OCI-LY1 (cell line): ENCODE measurements around the gene RAPGEF4.

ENCODE experiments used
- H2AFZ ChIP-seq: fragments of 200-600 bp; sonication (generic), shearing (Covaris generic); 2 replicates; pipeline ENCODE4 v1.6.0; 2014; ENCODE audit warnings: antibody characterized with exemption, mild to moderate bottlenecking, low read length
- H3F3A ChIP-seq: fragments of 200-600 bp; sonication (generic), shearing (Covaris generic); 2 replicates; pipeline ENCODE4 v1.6.0; 2014; ENCODE audit warnings: mild to moderate bottlenecking, antibody characterized with exemption, low read length, moderate library complexity; ENCODE audit not compliant: insufficient read depth
- H3K27ac ChIP-seq: fragments of 200-600 bp; sonication (generic); 2 replicates; pipeline ENCODE4 v1.5.1; 2014; ENCODE audit warnings: low read length, mixed run types, mild to moderate bottlenecking, low read depth; ENCODE audit not compliant: poor library complexity, severe bottlenecking
- H3K27me3 ChIP-seq: fragments of 200-600 bp; sonication (generic); 2 replicates; pipeline ENCODE4 v1.6.0; 2014; ENCODE audit warnings: antibody characterized with exemption, mild to moderate bottlenecking, low read length, moderate library complexity; ENCODE audit not compliant: insufficient read depth
- H3K36me3 ChIP-seq: fragments of 200-600 bp; sonication (generic); 2 replicates; pipeline ENCODE4 v1.6.1; 2014; ENCODE audit warnings: mild to moderate bottlenecking, antibody characterized with exemption, low read length, moderate library complexity, mixed read lengths; ENCODE audit not compliant: insufficient read depth
- H3K4me1 ChIP-seq: fragments of 200-600 bp; sonication (generic); 2 replicates; pipeline ENCODE4 v1.5.1; 2014; ENCODE audit warnings: mild to moderate bottlenecking, low read length, moderate library complexity; ENCODE audit not compliant: insufficient read depth, severe bottlenecking
- H3K4me2 ChIP-seq: fragments of 200-600 bp; sonication (generic), shearing (Covaris generic); 2 replicates; pipeline ENCODE4 v1.6.1; 2014; ENCODE audit warnings: low read length
- H3K4me3 ChIP-seq: fragments of 200-600 bp; sonication (generic); 2 replicates; pipeline ENCODE4 v1.5.1; 2014; ENCODE audit warnings: low read length, low read depth, mild to moderate bottlenecking, mixed read lengths; ENCODE audit not compliant: poor library complexity, severe bottlenecking
- H3K79me2 ChIP-seq: fragments of 200-600 bp; shearing (Covaris generic); 2 replicates; pipeline ENCODE4 v1.6.1; 2016; ENCODE audit warnings: mixed run types, low read length, mixed read lengths; ENCODE audit not compliant: insufficient read depth
- H3K9ac ChIP-seq: fragments of 200-600 bp; sonication (generic), shearing (Covaris generic); 2 replicates; pipeline ENCODE4 v1.6.1; 2014; ENCODE audit warnings: mild to moderate bottlenecking, low read length, mixed read lengths
- H3K9me2 ChIP-seq: fragments of 200-600 bp; sonication (generic), shearing (Covaris generic); 2 replicates; pipeline ENCODE4 v1.6.1; 2014; ENCODE audit warnings: low read depth, mild to moderate bottlenecking, low read length, mixed read lengths
- H3K9me3 ChIP-seq: fragments of 200-600 bp; shearing (Covaris generic); 2 replicates; pipeline ENCODE4 v1.6.1; 2014; ENCODE audit warnings: low read length, mixed read lengths
- H4K20me1 ChIP-seq: fragments of 200-600 bp; sonication (generic), shearing (Covaris generic); 2 replicates; pipeline ENCODE4 v1.6.0; 2016; ENCODE audit warnings: mild to moderate bottlenecking, low read length; ENCODE audit not compliant: insufficient read depth
- CTCF ChIP-seq: fragments of 200-600 bp; sonication (generic), shearing (Covaris generic); IDR thresholded peaks from 2 replicates; pipeline ENCODE4 v1.5.1; 2017; ENCODE audit warnings: mild to moderate bottlenecking, antibody characterized with exemption, low read length, moderate library complexity, mixed read lengths
- EZH2 ChIP-seq: fragments of 200-600 bp; sonication (generic), shearing (Covaris generic); IDR thresholded peaks from 2 replicates; pipeline ENCODE4 v1.8.0; 2017; ENCODE audit warnings: borderline replicate concordance, mixed run types, mild to moderate bottlenecking, antibody characterized with exemption, low read length, moderate library complexity, mixed read lengths

RAPGEF4 gene

GRCh38 chr2:172928756-172929155 lies 193.1 kb downstream of the RAPGEF4 start:
- H3K27me3 ChIP-seq, result no peaks in the 10 kb centered on the region
- no peak overlapping the region for H2AFZ ChIP-seq
- TF ChIP-seq CTCF, result no peak
- no peak for TF ChIP-seq EZH2
- H3K4me3 ChIP-seq, result no peak overlapping the region
- no peaks in the 10 kb centered on the region for H3K9me2 ChIP-seq
- no peaks in the 10 kb centered on the region for H3K9me3 ChIP-seq
- no peak overlapping the region for H3K9ac ChIP-seq
- no peaks in the 10 kb centered on the region for H4K20me1 ChIP-seq
- H3K79me2 ChIP-seq, result no peaks in the 10 kb centered on the region
- H3K27ac ChIP-seq, result no peak overlapping the region
- no peaks in the 10 kb centered on the region for H3K36me3 ChIP-seq
- no peaks in the 10 kb centered on the region for H3K4me1 ChIP-seq
- no peaks in the 10 kb centered on the region for H3F3A ChIP-seq
- H3K4me2 ChIP-seq, result no peak overlapping the region

- H3K9ac ChIP-seq, result no peak overlapping the region
These were observed 194.0 kb downstream of the RAPGEF4 start for GRCh38 chr2:172929644-172930043.

GRCh38 chr2:172930871-172931255 lies 195.2 kb downstream of the RAPGEF4 start:
- Histone ChIP-seq H3K9me2 (no peaks in the 10 kb centered on the region), H3K79me2 (no peaks in the 10 kb centered on the region), H3F3A (no peaks in the 10 kb centered on the region), H3K9ac (no peak overlapping the region), H2AFZ (no peak overlapping the region), H3K36me3 (no peaks in the 10 kb centered on the region), H3K27me3 (no peaks in the 10 kb centered on the region), H3K27ac (no peak overlapping the region), H3K9me3 (no peaks in the 10 kb centered on the region), H3K4me3 (no peak overlapping the region), H4K20me1 (no peaks in the 10 kb centered on the region), H3K4me2 (no peak overlapping the region), H3K4me1 (no peaks in the 10 kb centered on the region)
- TF ChIP-seq CTCF (no peak), EZH2 (no peak)

More at GRCh38 chr2:172929644-172930043, 194.0 kb downstream of the RAPGEF4 start:
- no peaks in the 10 kb centered on the region for H3K9me2 ChIP-seq
- no peaks in the 10 kb centered on the region for H3F3A ChIP-seq
- no peak overlapping the region for H3K4me2 ChIP-seq
- H3K4me3 ChIP-seq, result no peak overlapping the region
- H3K4me1 ChIP-seq, result no peaks in the 10 kb centered on the region
- no peaks in the 10 kb centered on the region for H4K20me1 ChIP-seq
- no peaks in the 10 kb centered on the region for H3K36me3 ChIP-seq
- no peaks in the 10 kb centered on the region for H3K79me2 ChIP-seq
- no peak overlapping the region for H3K27ac ChIP-seq
- no peaks in the 10 kb centered on the region for H3K9me3 ChIP-seq
- TF ChIP-seq CTCF (no peak), EZH2 (no peak)
- no peak overlapping the region for H2AFZ ChIP-seq
- H3K27me3 ChIP-seq, result no peaks in the 10 kb centered on the region
